Activated CD8-positive, alpha-beta T cell treated with anti-CD3 and anti-CD28 coated beads for 36 hours (primary cell): ENCODE data around the gene GDI1. TPM values are rescaled to one million over a fixed set of nuclear protein-coding genes. Genes with fewer than 3 reads are reported as not detected.

Experiments
- ATAC-seq: fragments of 200-7000 bp; cut with Tn5 transposase; one replicate; pipeline ENCODE4 v1.10.0; 2021; ENCODE audit warnings: mild to moderate bottlenecking, moderate library complexity
- CTCF ChIA-PET: fragments of 350-600 bp; sonication (Branson Sonifier 250); formaldehyde crosslinking; loops from one replicate; lab custom pipeline; 2021; ENCODE audit warnings: antibody characterized with exemption; lab: Charles Lee
- POLR2A ChIA-PET: fragments of 350-600 bp; sonication (Branson Sonifier 250); formaldehyde crosslinking; loops from one replicate; lab custom pipeline; 2021; ENCODE audit warnings: antibody characterized with exemption; lab: Charles Lee
- DNase-seq: peaks from one replicate; pipeline ENCODE4 v3.0.0-alpha.2; 2020
- H3K27ac Mint-ChIP-seq: one replicate; pipeline ENCODE4 v1.8.0; 2021; ENCODE audit warnings: mild to moderate bottlenecking, mixed read lengths
- H3K27me3 Mint-ChIP-seq: one replicate; pipeline ENCODE4 v1.8.0; 2021; ENCODE audit warnings: mixed read lengths
- H3K36me3 Mint-ChIP-seq: one replicate; pipeline ENCODE4 v1.8.0; 2021; ENCODE audit warnings: low read depth, mixed read lengths
- H3K4me1 Mint-ChIP-seq: one replicate; pipeline ENCODE4 v1.8.0; 2021; ENCODE audit warnings: low read depth, mixed read lengths
- H3K4me3 Mint-ChIP-seq: one replicate; pipeline ENCODE4 v1.8.0; 2021; ENCODE audit warnings: mild to moderate bottlenecking, moderate library complexity, mixed read lengths
- H3K9me3 Mint-ChIP-seq: one replicate; pipeline ENCODE4 v1.8.0; 2021; ENCODE audit warnings: mixed read lengths
- intact Hi-C: fragments of 100-400 bp; cut with micrococcal nuclease; formaldehyde crosslinking; loops from one replicate; pipeline ENCODE4 v1.10.0; 2022
- total RNA-seq, 2 experiments: library from RNA; stranded (reverse); gene quantifications; one replicate each; pipeline ENCODE4 v1.2.3, GENCODE V29; 2021
- TF ChIP-seq, protein P1 (sequence below): fragments of 200-600 bp; IDR thresholded peaks from one replicate; pipeline ENCODE4 v1.8.0; 2022; ENCODE audit warnings: antibody characterized with exemption, mild to moderate bottlenecking

The GDI1 gene
- total RNA-seq, 2 experiments from 2014 or later, result 76.5 TPM

- Mint-ChIP-seq H3K4me3 (peak within 1 kb of the TSS; percentile 75), H3K27ac (peak within 1 kb of the TSS; percentile 92), H3K4me1 (peaks cover 16% of the 10 kb centered on the region), H3K36me3 (peaks cover 9% of the 10 kb centered on the region), H3K27me3 (no peaks in the 10 kb centered on the region), H3K9me3 (no peaks in the 10 kb centered on the region)
- ChIA-PET CTCF (no interaction called here), POLR2A (interaction anchor here (0.9 to 2.6 kb wide), 4 partner anchors 8 to 80 kb away, joined by 3 to 14 read pairs (median 4); partner anchors contain the start of gene RPL10)
- TF ChIP-seq, protein P1, sequence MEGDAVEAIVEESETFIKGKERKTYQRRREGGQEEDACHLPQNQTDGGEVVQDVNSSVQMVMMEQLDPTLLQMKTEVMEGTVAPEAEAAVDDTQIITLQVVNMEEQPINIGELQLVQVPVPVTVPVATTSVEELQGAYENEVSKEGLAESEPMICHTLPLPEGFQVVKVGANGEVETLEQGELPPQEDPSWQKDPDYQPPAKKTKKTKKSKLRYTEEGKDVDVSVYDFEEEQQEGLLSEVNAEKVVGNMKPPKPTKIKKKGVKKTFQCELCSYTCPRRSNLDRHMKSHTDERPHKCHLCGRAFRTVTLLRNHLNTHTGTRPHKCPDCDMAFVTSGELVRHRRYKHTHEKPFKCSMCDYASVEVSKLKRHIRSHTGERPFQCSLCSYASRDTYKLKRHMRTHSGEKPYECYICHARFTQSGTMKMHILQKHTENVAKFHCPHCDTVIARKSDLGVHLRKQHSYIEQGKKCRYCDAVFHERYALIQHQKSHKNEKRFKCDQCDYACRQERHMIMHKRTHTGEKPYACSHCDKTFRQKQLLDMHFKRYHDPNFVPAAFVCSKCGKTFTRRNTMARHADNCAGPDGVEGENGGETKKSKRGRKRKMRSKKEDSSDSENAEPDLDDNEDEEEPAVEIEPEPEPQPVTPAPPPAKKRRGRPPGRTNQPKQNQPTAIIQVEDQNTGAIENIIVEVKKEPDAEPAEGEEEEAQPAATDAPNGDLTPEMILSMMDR, result no peak
- intact Hi-C loops, result no loop called here
- DNase-seq (peak; percentile 94), ATAC-seq (peak; percentile 93)
Measured at GRCh38 chrX:154478728-154479622, 42.0 kb downstream of the GDI1 start, which contains the start of gene LAGE3. TSS of gene LAGE3 (minus strand) at chrX:154479281. CDS start at chrX:154478915, 366 bp downstream.

DNA sequence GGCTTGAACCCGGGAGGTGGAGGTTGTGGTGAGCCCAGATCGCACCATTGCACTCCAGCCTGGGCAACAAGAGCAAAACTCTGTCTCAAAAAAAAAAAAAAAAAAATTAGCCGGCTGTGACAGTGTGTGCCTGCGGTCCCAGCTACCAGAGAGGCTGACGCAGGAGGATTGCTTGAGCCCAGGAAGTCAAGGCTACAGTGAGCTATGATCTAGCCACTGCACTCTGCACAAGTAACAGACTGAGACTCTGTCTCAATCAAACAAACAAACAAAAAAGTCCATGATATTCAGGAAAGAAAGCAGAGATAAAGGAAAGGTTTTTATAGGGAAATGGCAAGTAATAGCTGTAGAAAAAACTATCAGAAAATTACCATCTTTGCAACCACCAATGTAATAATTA is 44.2 kb downstream of the GDI1 start:
- no peak overlapping the region for H3K27ac Mint-ChIP-seq
- no peaks in the 10 kb centered on the region for H3K9me3 Mint-ChIP-seq
- H3K27me3 Mint-ChIP-seq, result no peaks in the 10 kb centered on the region
- no peak overlapping the region for H3K4me3 Mint-ChIP-seq
- CTCF ChIA-PET, result interaction anchor here (0.8 kb wide), 1 partner anchor 9 kb away, joined by 3 read pairs; the partner anchor contains the start of gene SLC10A3
- H3K4me1 Mint-ChIP-seq, result peaks cover 14% of the 10 kb centered on the region
- ATAC-seq, result no peak
- intact Hi-C loops, result no loop called here
- DNase-seq, result no peak
- H3K36me3 Mint-ChIP-seq, result peaks cover 12% of the 10 kb centered on the region
- POLR2A ChIA-PET, result interaction anchor here (0.7 to 1.2 kb wide), 2 partner anchors 9 to 10 kb away, joined by 3 read pairs; no protein-coding TSS in a partner anchor
- TF ChIP-seq, protein P1, result no peak

DNA sequence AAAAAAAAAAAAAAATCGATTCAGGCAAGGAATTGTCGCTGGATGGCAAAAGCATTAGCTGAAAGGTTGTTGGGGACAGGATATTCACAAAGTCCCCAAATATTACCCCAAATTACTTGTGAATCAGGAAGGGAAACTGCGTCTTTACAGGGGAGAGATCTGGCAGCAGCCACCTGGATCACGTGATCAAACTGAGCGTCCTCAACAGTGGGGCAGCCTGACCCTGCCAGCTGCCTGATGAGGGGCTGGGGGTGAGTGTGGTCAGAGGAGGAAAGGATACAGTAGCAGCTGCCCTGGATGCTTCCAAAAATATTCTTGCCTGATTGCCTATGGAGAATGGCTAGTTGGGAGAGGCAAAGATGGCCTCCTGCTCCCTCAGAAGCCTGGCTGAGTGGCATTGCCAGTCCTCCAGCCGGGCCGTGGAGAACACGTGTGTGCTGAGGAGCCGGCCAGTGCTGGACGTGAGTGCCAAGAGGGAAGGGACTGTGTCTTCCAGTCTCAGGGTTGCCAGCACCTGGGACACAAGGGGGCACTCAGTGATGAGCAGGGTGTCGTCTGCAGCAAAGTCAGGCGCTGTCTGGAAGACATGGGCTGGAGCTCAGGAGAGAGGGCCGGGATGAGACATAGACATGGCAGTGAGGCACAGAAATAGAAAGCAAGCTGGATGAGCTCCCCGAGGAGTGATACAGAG is 45.1 kb downstream of the GDI1 start:
- Mint-ChIP-seq H3K27ac (no peak overlapping the region), H3K36me3 (peaks cover 12% of the 10 kb centered on the region), H3K4me1 (peaks cover 12% of the 10 kb centered on the region), H3K27me3 (no peaks in the 10 kb centered on the region), H3K4me3 (no peak overlapping the region), H3K9me3 (no peaks in the 10 kb centered on the region)
- intact Hi-C loops, result no loop called here
- ATAC-seq (no peak), DNase-seq (no peak)
- ChIA-PET POLR2A (interaction anchor here (0.7 kb wide), 1 partner anchor 8 kb away, joined by 3 read pairs; no protein-coding TSS in a partner anchor), CTCF (interaction anchor here (0.8 kb wide), 1 partner anchor 8 kb away, joined by 3 read pairs; the partner anchor contains the start of gene SLC10A3)
- TF ChIP-seq, protein P1, result no peak

- ChIA-PET POLR2A (no interaction called here), CTCF (no interaction called here)
- TF ChIP-seq, protein P1, result no peak
- intact Hi-C loops, result no loop called here
- no peaks in the 10 kb centered on the region for H3K27me3 Mint-ChIP-seq
- no peak overlapping the region for H3K27ac Mint-ChIP-seq
- peaks cover 14% of the 10 kb centered on the region for H3K36me3 Mint-ChIP-seq
- no peak for DNase-seq
- ATAC-seq, result no peak
- peaks cover 12% of the 10 kb centered on the region for H3K4me1 Mint-ChIP-seq
- no peak overlapping the region for H3K4me3 Mint-ChIP-seq
- H3K9me3 Mint-ChIP-seq, result no peaks in the 10 kb centered on the region
Measured at GRCh38 chrX:154482786-154483185, 45.8 kb downstream of the GDI1 start.
